ENCODE measurements around the gene COPZ1. TPM values are rescaled to one million over a fixed set of nuclear protein-coding genes. Genes with fewer than 3 reads are reported as not detected.

Gene COPZ1
- total and polyA plus RNA-seq, 2 experiments from 2014 or later: 164 to 207 TPM

DNA sequence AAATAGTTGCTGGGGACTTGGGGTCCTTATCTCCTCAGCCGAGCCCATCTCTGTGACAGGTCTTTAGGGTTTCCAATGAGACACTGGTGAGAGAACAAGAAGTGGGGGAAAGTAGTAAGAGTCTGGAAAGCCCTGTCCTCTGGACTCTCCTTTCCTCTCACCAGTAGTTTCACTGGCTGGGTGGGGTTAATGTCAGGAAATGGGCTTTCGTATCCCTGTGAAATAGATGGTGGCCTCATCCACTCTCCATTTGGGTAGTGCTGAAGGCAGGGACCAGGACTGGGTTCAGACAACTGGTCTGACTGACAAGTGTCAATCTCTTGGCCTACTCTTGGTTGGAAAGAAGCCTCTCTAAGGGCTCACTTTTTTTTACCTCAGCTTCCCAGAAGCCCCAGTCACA, 52.1 kb downstream of the COPZ1 start:
- no peaks in the 10 kb centered on the region for H3K27me3 ChIP-seq
- H3K4me3 ChIP-seq: no peak overlapping the region
- no peaks in the 10 kb centered on the region for H3K9me2 ChIP-seq (replicated peaks; ENCODE audit: insufficient read depth)
- H3K27ac ChIP-seq: no peak overlapping the region
- no peak for DNase-seq (ENCODE audit: low spot score)
- no peaks in the 10 kb centered on the region for H3K36me3 ChIP-seq (replicated peaks; ENCODE audit: insufficient read depth, low read depth)
- H3K79me2 ChIP-seq: no peaks in the 10 kb centered on the region
- H3K4me1 ChIP-seq (ENCODE audit: insufficient read depth): peaks cover 8% of the 10 kb centered on the region
- 75% methylated on average over 2 of the region's 2 CpGs for WGBS (ENCODE audit: low lambda C conversion rate, missing lambda C conversion rate)
- no peak overlapping the region for H2AFZ ChIP-seq
- H4K20me1 ChIP-seq (ENCODE audit: insufficient read depth, poor library complexity, severe bottlenecking): no peaks in the 10 kb centered on the region
- TF ChIP-seq EZH2phosphoT487 (IDR thresholded peaks at IDR 0.05; ENCODE audit: low read depth, severe bottlenecking, unreplicated experiment) (no peak), EZH2 (IDR thresholded peaks at IDR 0.05; ENCODE audit: borderline replicate concordance) (no peak)
- no peaks in the 10 kb centered on the region for H3K9me3 ChIP-seq (ENCODE audit: low read depth)
- no peak overlapping the region for H3K4me2 ChIP-seq

- H3K4me3 ChIP-seq: no peak overlapping the region
- no peak for DNase-seq (ENCODE audit: low spot score)
- H2AFZ ChIP-seq: no peak overlapping the region
- peaks cover 4% of the 10 kb centered on the region for H3K4me1 ChIP-seq (ENCODE audit: insufficient read depth)
- no peak overlapping the region for H3K27ac ChIP-seq
- H3K36me3 ChIP-seq (replicated peaks; ENCODE audit: insufficient read depth, low read depth): no peaks in the 10 kb centered on the region
- H3K4me2 ChIP-seq: no peak overlapping the region
- WGBS (ENCODE audit: low lambda C conversion rate, missing lambda C conversion rate): 87% methylated on average over 6 of the region's 6 CpGs
- H3K27me3 ChIP-seq: no peaks in the 10 kb centered on the region
- no peaks in the 10 kb centered on the region for H3K9me3 ChIP-seq (ENCODE audit: low read depth)
- no peaks in the 10 kb centered on the region for H3K79me2 ChIP-seq
- H3K9me2 ChIP-seq (replicated peaks; ENCODE audit: insufficient read depth): no peaks in the 10 kb centered on the region
- H4K20me1 ChIP-seq (ENCODE audit: insufficient read depth, poor library complexity, severe bottlenecking): no peaks in the 10 kb centered on the region
- TF ChIP-seq, protein P1, sequence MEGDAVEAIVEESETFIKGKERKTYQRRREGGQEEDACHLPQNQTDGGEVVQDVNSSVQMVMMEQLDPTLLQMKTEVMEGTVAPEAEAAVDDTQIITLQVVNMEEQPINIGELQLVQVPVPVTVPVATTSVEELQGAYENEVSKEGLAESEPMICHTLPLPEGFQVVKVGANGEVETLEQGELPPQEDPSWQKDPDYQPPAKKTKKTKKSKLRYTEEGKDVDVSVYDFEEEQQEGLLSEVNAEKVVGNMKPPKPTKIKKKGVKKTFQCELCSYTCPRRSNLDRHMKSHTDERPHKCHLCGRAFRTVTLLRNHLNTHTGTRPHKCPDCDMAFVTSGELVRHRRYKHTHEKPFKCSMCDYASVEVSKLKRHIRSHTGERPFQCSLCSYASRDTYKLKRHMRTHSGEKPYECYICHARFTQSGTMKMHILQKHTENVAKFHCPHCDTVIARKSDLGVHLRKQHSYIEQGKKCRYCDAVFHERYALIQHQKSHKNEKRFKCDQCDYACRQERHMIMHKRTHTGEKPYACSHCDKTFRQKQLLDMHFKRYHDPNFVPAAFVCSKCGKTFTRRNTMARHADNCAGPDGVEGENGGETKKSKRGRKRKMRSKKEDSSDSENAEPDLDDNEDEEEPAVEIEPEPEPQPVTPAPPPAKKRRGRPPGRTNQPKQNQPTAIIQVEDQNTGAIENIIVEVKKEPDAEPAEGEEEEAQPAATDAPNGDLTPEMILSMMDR (IDR thresholded peaks at IDR 0.05; ENCODE audit: poor library complexity): no peak
- TF ChIP-seq EZH2phosphoT487 (IDR thresholded peaks at IDR 0.05; ENCODE audit: low read depth, severe bottlenecking, unreplicated experiment): no peak
- TF ChIP-seq EZH2 (IDR thresholded peaks at IDR 0.05; ENCODE audit: borderline replicate concordance): no peak
Observed at GRCh38 chr12:54377797-54378515, 53.0 kb downstream of the COPZ1 start.

- no peaks in the 10 kb centered on the region for H3K79me2 ChIP-seq
- 6% methylated on average over 12 of the region's 49 CpGs for WGBS (ENCODE audit: low lambda C conversion rate, missing lambda C conversion rate)
- peak overlapping the region; percentile 35 for H3K27ac ChIP-seq
- no peaks in the 10 kb centered on the region for H3K9me3 ChIP-seq (ENCODE audit: low read depth)
- peak overlapping the region; percentile 77 for H2AFZ ChIP-seq
- DNase-seq (ENCODE audit: low spot score): peak; percentile 81
- peaks cover 4% of the 10 kb centered on the region for H3K4me1 ChIP-seq (ENCODE audit: insufficient read depth)
- no peaks in the 10 kb centered on the region for H4K20me1 ChIP-seq (ENCODE audit: insufficient read depth, poor library complexity, severe bottlenecking)
- H3K36me3 ChIP-seq (replicated peaks; ENCODE audit: insufficient read depth, low read depth): no peaks in the 10 kb centered on the region
- peak overlapping the region; percentile 68 for H3K4me3 ChIP-seq
- H3K27me3 ChIP-seq: no peaks in the 10 kb centered on the region
- no peaks in the 10 kb centered on the region for H3K9me2 ChIP-seq (replicated peaks; ENCODE audit: insufficient read depth)
- no peak for TF ChIP-seq EZH2phosphoT487 (IDR thresholded peaks at IDR 0.05; ENCODE audit: low read depth, severe bottlenecking, unreplicated experiment)
- TF ChIP-seq, protein P1 (IDR thresholded peaks at IDR 0.05; ENCODE audit: poor library complexity): no peak
- TF ChIP-seq EZH2 (IDR thresholded peaks at IDR 0.05; ENCODE audit: borderline replicate concordance): no peak
- H3K4me2 ChIP-seq: peak overlapping the region; percentile 96
Observed at GRCh38 chr12:54378796-54379397, 54.0 kb downstream of the COPZ1 start.
